HuH-7 (cell line): Measurements from ENCODE around the gene BEST1.
"Not testable (repeated sequence)": the region's sequence is repeated elsewhere in the genome, so short reads cannot be mapped to it uniquely, and the experiment has no call there.

Experiments used
- DNase-seq: peaks from one replicate; pipeline ENCODE4 v3.0.0; 2011; ENCODE audit warnings: low spot score

Gene BEST1

DNA sequence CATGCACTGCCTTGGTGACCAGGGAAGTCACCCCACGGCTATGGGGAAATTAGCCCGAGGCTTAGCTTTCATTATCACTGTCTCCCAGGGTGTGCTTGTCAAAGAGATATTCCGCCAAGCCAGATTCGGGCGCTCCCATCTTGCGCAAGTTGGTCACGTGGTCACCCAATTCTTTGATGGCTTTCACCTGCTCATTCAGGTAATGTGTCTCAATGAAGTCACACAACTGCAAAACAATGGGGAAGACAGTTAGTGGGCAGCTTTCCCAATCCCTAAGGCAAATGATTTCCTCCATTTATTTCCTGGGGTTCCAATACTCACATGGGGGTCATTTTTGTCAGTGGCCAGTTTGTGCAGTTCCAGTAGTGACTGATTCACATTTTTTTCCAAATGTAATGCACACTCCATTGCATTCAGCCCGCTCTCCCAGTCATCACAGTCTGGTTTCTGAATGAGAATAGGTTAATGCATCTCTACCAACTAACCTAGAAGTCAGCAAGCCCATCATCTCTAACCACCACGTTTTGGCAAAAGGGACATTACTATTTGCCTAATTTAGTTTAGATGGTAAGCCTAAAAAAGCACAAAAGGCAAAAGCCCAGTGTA is 14.6 kb downstream of the BEST1 start:
- DNase-seq, result not testable (repeated sequence)

GRCh38 chr11:61966734-61967115 is 16.6 kb downstream of the BEST1 start:
- no peak for DNase-seq

DNA sequence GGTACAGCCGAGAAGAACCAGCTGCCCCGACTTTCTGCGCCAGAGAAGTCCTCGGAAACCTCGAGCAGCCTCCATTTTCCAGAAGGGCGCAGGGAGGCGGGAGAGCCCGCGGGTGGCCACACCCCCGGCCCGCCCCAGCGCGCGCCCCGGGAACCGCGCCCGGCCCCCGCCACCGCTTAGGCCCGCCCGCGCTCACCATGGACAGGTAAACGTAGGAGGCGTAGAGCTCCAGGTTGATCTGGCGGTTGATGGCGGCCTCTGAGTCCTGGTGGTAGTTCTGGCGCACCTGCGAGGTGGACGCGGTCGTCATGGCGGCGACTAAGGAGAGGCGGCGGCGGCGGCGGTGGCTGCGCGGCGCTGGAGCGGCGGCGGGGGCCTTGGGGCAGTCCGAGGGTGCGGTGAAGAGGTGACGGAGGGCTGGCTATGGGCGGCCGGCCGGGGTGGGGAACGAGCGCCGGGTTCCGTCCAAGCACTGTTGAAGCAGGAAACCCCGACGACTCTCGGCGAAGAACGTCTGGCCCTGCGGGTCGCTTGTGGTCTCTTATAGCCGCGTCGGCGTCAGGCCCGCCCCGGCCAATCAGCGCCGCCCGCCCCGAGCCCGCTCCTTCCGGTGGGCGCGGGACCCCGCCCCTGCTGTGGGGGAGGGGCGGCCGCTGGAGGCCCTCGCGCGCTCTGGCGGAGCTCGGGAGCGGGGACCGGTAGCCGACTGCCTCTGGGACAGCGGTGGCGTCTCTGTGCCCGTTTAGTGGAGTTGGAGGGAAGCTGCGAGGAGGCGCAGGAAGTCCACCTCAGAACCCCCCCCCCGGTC is 17.2 kb downstream of the BEST1 start, which contains the start of gene FTH1:
Gene FTH1 (minus strand): TSS at position 519 of the 808 bp plus-strand sequence. CDS start 209 bp downstream, at position 310.
- peak; percentile 97 for DNase-seq

GRCh38 chr11:61967924-61968757 is 18.0 kb downstream of the BEST1 start:
- DNase-seq, result peak; percentile 64

DNA sequence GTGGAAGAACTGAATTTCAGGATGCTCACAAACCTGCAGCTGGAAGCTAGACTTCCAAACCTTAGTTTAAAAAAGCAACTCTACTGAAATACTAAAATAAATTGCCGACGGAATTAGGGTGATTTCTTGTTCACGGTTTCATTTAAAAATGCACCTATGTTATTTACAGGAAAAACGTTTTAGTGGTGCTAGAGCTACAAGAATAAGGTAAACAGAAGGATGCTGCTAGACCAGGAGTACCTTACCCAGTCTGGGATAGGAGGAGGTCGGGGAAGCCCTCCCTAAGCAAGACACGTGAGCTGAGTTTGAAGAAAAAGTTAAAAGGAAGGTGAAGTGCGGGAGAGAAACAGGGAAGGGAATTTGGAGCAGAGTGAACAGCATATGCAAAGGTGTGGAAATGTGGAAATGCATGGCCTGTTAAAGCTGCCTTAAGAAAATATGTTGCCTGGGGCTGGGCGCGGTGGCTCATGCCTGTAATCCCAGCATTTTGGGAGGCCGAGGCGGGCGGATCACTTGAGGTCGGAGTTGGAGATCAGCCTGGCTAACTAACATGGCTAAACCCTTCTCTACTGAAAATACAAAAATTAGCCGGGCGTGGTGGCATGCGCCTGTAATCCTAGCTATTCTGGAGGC is 18.7 kb downstream of the BEST1 start:
- no peak for DNase-seq

GRCh38 chr11:61969391-61969758 is 19.2 kb downstream of the BEST1 start:
- no peak for DNase-seq

- DNase-seq, result no peak
Measured at GRCh38 chr11:61969838-61970662, 19.9 kb downstream of the BEST1 start.

DNA sequence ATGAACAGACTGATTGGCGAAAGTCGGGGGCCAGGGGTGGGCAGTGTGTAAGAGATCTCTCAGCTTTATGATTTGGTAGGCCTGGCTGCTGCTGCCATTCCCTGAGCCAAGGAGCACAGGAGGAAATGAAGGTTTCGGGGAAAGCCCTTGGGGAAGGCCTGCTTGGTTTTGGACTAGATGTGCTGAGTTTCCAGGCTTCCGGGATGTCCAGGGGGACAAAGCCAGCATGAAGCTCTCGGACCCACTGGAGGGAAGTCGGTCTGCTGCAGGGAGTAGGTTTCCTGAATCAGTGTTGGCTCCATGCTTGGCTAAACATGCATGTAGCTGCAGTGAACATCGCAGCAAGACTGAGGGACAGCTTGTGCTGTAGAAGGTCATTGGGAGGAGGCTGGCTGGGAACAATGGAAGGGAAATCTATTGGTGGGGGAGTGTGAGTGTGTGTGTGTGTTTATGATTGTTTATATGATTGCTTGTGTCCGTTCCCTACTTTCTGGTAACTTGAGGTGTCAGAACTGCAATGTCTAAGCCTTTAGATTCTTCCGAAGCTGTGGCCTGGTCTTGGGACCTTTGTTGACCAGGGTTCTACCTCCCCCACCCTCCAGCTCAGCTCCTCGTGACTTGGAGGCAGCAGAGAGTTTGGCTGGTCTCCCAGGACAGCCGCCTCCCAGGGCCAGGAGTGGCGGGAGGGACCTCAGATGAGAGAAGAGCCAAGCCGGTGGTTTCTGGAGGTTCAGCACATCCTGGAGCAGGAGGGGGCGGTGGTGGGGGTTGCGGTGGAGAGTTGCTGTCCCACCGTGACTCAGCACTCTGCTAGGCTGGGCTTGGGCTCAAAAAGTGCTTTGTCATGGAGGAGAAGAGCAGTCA is 21.3 kb downstream of the BEST1 start:
- DNase-seq, result peak; percentile 93

DNA sequence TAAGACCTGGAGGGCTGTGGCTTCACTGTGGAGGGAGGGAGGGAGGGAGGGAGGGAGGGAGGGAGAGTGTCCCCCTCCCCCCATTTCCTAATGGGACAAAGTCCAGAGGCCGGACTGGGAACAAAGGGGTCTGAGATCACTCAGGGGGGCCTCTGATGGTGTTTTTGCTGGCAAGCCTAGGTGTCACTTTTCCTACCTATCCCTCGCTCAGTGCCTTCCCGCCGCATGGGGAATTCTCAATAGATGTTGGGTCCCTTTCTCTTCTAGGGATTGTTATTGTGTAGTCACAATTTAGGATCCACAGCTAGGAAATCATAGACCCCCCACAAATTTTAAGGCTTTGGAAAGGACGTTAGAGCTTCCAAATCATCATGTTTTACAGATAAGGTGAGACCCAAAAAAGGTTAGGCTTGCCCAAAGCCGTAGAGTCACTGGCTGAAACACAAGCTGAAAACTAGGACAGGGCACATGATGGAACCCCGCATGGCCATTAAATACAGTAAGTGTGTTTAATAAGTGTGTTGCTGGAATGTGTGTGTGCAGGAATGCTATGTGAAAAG is 22.0 kb downstream of the BEST1 start:
- DNase-seq, result no peak

GRCh38 chr11:61972672-61973475 is 22.7 kb downstream of the BEST1 start:
- DNase-seq, result no peak

DNA sequence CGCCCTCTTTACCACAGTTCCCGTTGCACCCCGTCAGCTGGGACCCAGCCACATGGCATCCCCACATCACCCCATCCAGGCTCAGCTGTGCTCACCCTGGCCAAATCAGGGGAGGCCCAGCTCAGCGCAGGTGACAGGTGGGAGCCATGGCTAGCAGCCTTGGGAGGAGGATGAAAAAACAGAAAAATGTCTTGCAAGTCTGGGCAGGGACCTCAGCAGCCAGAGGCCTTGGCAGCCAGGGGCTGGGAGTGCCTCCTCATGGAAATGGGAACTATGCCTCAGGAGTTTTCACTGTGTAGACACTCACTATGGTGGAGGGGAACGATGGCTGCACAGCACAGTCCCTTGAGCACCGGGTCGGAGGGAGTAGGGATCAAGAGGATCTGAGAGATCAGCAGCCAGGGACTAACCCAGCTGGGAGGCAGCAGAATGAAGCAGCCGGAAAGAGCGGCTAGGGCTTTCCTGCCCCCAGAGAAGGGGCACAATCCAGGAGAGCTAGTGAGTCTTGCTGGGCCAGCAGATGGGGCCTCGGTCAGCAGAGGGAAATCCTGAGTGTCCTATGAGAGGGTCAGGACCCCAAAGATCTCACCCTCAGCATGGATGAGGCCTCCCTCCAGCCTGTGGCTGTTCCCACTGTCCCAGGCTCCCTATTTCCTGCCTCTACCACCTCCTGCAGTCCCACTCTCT is 23.5 kb downstream of the BEST1 start:
- no peak for DNase-seq

DNA sequence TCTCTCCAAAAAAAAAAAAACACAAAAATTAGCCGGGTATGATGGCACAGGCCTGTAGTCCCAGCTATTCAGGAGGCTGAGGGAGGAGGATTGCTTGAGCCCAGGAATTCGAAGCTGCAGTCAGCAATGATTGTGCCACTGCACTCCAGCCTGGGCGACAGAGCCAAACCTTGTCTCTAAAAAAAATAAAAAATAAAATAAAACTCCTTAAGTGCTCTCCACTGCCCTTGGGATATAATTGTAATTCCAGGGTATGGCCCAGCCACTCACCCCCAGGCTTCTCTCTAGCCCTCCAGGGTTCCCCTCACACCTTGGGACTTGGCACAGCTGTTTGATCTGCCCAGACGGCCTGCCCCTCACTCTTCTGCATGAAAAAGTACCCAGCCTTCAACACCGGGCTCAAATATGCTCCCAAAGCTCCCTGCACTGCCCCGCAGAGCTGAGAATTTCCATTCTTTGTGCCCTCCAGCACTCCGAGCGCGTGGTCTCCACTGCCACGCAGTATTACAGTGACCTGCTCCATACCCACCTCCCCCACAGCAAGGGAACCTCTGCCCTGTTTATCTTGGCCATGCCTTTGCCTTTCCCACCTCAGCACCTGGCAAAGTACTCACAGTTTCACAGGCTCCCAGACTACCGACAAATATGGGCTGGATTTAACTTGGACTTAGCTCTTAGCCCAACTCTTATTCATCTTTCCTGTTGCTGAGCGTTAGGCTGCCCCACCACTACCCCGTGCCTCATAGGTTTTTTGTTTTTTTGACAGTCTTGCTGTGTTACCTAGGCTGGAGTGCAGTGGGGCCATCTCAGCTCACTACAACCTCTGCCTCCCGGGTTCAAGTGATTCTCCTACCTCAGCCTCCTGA is 24.8 kb downstream of the BEST1 start:
- DNase-seq, result no peak

- no peak for DNase-seq
Measured at GRCh38 chr11:61975638-61976419, 25.7 kb downstream of the BEST1 start.

DNA sequence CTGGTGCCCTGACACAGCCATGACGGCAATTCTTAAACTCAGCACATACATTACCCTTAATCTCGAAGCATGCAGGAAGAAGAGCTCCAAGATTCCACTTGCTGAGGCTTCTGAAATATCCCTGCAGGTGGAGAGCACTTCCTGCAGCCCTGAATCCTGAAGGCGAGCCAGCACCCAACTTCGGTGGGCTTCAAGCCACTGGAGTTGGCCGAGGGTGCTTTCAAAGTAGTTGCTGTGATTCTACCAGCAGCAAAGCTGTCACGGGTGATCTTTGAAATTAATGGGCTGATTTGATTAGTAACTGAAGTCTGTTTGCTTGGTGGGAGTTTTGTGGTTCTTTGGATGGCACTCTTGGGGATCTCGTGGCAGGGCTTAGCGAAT is 26.3 kb downstream of the BEST1 start:
- no peak for DNase-seq

GRCh38 chr11:61976813-61977475 is 26.8 kb downstream of the BEST1 start:
- no peak for DNase-seq
